NK-92 (cell line): ENCODE data around the gene TAS2R40.
"Not testable (repeated sequence)": the region's sequence is repeated elsewhere in the genome, so short reads cannot be mapped to it uniquely, and the experiment has no call there.

Experiments used
- DNase-seq: peaks from one replicate; lab custom pipeline; 2025; ENCODE audit not compliant: unreplicated experiment; lab: John Stamatoyannopoulos, UW

TAS2R40 gene

DNA sequence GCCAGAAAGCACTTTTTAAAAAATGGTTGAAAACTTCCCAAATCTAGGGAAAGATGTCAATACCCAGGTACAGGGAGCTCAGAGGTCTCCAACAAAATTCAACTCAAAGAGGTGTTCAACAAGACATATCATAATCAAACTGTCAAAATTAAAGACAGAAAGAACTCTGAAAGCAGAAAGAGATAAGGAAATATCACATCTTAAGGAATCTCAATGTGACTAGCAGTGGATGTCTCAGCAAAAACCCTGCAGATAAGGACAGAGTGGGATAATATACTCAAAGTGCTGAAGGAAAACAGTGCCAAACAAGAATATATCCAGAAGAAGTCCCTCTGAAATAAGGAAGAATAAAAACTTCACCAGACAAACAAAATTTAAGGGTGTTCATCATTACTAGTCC is 28.4 kb downstream of the TAS2R40 start:
- DNase-seq, result no peak

DNA sequence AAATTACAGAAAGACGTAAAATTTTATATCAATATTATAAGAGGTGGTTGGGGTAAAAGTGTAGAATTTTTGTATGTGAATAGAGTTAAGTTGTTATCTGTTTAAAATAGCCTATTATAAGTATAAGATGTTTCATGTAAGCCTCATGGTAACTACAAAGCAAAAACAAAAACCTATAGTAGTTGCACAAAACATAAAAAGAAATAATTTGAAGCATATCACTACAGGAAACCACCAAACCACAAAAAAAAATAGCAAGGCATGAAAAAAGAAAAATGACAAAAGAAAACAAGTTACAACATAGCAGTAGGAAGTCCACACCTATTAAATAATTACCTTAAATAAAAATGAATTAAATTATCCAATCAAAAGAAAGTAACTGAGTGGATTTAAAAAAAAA is 29.0 kb downstream of the TAS2R40 start:
- no peak for DNase-seq

DNA sequence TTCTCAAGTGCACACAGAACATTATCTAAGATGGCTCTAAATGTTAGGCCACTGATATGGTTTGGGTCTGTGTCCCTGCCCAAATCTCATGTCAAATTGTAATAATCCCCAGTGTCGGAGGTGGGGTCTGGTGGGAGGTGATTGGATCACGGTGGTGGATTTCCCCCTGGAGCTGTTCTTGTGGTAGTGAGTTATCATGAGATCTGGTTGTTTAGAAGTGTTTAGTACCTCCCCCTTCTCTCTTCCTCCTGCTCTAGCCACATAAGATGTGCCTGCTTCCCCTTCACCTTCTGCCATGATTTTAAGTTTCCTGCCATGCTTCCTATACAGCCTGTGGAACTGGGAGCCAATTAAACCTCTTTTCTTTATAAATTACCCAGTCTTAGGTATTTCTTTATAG is 30.2 kb downstream of the TAS2R40 start:
- DNase-seq, result no peak

DNA sequence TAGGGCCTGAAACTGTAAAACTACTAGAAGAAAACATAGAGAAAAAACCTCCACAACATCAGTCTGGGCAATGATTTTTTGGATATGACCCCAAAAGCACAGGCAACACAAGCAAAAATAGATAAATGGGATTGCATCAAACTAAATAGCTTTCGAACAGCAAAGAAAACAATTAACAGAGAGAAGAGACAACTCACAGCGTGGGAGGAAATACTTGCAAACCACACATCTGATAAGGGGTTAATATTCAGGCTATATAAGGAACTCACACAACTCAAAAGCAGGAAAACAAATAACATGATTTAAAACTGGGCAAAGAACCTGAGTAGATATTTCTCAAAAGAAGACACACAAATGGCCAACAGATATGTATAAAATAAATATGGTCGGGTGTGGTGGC is 33.7 kb downstream of the TAS2R40 start:
- no peak for DNase-seq

DNA sequence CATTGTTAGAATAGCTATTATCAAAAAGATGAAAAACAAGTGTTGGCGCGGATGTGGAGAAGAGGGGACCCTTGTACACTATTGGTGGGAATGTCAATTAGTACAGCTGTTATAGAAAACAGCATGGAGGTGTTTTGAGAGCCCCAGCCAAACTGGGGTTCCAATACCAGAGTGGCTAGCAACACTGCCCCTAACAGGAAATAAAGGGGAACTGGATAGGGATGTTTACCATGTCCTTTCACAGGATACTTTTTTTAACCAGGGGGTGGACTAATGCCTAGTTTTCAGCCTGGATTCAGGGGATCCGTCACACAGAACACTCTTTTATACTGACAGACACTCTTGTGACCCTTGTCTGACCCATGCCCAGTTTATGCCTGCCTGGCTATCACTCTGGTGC is 34.5 kb downstream of the TAS2R40 start:
- DNase-seq, result no peak

DNA sequence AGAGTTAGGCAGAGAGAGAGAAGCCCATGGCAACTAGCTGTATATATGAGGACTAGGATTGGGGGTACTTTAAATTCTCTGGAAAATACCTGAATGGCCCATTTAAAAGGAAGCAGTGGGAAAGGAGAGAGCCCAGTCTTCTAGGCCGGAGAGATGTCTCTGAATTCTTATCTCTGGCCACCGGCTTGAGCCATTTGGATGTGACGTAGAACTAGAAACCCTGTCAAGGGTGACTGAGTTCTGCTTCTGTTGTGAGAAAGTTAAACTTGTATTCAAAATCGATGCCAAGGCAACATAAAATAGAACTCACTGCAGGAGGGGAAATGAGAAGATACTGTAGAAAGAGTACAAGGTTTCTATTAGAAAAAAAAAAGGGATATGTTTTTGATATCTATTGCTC is 35.1 kb downstream of the TAS2R40 start:
- DNase-seq, result no peak

DNA sequence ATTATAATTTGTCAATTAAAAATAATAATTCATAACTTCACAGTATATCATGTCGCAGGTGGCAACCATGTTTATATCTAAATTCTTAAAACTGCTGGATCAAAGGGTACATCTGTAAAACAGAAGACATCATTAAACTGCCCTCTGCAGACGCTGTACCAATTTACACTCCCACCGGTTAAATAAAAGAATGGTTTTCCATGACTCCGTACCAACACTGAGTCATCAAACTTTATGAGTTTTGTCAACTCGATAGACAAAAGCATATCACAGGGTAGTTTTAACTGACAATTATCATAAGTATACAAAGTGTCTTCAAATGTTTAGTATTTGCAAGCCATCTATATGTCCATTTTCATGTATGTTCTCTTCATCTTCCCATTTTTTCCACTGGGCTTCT is 35.7 kb downstream of the TAS2R40 start:
- no peak for DNase-seq

DNA sequence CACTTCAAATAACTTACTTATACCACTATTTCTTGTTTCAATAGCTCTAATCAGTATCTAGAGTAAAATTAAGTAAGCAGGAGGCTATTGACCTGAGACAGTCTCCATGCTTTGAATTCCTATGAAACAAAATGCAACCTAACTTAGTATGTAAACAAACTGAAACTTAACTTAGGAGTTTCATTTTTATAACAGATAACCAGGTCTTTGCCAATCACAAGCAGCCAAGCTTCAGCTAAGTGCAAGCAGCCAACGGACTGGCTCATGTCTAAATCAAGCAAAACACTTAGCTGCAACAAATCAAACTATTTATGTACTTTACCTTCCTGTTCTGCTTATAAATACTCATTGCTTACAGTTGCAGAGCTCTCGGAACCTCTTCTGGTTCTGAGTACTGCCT is 37.0 kb downstream of the TAS2R40 start:
- DNase-seq, result no peak

DNA sequence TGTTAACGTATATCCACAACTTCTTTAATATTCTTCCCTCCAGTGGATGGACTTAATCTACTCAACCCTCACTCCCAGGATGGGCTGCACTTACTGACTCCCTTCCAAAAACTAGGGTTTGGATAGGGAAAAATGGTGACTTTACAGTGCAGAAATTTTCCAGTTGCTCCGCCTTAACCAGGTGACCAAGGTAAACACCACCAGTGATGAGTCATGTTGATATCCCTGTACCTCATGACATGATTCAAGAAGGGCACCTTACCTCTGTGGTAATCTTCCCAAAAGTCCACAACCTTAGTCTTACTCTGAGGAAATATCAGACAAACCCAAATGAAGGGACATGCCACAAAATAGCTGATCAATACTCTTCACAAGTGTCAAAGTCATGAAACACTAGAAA is 37.9 kb downstream of the TAS2R40 start:
- DNase-seq, result no peak

DNA sequence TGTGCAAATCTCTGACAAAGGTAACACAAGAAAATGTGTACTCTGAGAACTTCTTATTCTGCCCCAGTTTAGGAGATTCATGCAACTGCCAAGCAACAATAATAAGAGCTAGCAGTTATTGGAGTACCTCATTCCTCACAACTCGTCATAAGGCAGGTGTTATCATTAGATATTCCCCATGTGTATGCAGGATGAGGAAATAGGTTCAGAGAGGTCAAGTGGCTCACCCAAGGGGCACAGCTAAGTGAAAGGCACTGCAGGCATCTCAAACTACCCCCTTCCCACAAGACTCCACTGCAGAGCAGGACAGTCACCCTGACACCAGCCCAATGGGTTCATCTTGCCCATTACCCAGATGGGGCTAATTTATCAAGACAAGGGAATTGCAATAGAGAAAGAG is 40.1 kb downstream of the TAS2R40 start:
- DNase-seq, result no peak

DNA sequence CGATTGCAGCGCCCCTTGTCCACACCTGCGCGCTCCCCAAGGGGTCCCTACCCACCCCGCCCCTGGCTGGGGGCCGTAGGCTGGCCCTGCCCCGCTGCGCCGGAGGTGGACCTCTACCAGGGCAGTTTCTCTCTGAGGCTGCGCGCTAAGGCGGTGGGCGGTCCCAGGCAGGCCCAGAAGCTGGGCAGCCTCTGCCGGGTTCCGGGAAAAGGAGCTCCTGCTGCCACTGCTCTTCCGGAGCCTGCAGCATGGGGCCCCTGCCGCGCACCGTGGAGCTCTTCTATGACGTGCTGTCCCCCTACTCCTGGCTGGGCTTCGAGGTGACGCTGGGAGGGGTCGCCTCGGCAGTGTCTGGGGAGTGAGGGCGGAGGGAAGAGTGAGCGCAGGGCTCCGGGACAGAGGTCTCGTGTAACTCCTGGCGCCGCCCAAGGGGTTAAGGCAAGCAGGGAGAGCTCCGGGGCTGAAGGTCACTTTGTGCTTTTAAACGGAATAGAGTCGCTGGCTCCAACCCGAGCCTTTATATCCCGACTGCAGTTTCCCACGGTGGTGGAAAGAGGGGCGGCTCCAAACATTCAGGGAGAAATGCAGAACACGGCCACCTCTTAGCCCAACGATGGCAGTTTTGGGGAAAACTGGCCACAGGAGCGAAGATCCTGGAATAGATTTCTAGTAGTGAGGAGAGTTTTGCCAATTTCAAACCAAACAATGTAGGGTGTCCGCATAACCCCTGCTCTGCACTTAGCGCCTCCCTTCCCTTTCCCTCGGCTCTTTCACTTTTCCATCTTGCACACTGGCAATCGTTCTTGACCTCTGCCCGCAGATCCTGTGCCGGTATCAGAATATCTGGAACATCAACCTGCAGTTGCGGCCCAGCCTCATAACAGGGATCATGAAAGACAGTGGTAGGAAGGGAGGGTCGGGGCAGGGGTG is 41.7 kb downstream of the TAS2R40 start, which contains the start of gene GSTK1:
Gene GSTK1 (plus strand): TSS at position 176 of the 930 bp plus-strand sequence. CDS start 73 bp downstream, at position 249.
- DNase-seq, result no peak

DNA sequence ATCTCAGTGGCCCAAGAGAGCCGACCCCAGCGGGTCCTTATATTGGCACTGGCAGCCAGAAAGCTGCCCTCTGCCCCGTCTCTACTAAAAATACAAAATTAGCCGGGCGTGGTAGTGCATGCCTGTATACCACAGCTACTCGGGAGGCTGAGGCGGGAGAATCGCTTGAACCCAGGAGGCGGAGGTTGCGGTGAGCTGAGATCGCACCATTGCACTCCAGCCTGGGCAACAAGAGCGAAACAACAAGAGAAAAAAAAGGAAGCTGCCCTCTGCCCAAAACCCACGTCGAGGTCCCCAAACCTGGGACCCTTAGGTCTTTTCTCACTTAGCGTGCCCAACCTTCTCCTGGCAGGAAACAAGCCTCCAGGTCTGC is 42.3 kb downstream of the TAS2R40 start:
- not testable (repeated sequence) for DNase-seq

DNA sequence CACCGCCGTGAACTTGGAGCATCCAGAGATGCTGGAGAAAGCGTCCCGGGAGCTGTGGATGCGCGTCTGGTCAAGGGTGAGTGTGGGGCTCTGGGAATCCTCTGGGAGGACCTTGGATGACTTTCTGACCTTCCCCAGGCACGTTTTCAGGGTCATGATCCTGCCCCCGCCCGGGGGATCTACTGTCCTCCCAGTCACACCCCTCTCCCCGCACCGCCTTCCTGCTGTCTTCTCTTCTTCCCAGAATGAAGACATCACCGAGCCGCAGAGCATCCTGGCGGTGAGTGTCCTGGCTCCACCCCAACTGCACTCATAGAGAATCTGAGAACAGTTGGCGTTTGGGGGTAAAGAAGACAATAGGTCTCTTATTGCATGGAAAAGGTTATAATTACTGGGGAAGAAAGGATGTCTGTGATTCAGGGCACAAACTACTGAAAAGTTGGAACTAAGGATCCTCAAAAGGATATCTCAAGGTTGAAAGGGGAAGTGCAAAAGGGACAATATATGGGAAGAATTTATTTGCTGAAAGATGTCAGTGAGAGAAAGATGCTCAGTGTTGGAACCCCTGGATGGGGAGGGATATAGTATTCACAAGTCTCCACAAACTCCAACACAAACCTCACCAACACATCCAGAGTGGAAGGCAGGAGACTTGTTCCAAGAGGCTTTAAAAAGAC is 43.3 kb downstream of the TAS2R40 start:
- DNase-seq, result no peak

DNA sequence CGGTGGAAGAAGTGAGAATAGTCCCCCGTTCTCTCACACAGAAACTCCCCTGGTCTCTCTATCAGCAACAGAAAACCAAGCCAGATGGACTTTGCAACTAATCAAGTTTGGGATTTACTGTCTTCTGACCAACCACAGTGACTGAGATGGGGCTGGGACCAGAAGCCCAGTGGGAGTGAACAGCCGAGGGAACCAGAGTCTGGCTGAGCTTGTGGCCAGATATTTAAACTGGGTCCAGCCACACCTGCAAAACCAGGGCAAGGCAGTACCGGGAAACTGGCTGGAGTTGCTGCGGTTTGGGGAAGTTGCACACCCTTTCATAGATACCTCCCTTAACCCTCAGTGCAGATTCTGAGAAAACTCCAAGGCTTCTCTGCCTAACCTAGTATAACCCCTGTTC is 47.4 kb downstream of the TAS2R40 start:
- DNase-seq, result no peak

DNA sequence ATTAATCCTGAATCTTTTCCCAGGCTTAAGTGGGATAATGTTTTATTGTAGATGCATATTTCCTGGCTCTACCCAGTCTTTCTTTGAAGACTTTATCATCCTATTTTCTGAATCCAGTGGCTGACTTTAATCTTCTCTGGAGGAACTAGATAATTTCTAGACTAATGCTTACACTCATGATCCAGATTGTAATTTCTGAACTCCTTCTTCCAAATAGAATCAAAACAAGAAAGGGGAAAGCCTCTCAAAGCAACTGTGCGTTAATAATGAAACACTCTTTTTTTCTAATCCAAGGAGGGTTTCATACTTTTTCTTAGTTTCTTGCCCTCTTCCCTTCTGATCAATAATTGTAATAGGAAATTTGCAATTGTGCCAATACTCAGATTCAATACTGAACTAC is 49.4 kb downstream of the TAS2R40 start:
- no peak for DNase-seq
